ENCODE data around the gene PDZRN4. TPM values are rescaled to one million over a fixed set of nuclear protein-coding genes. Genes with fewer than 3 reads are reported as not detected.
"Not testable (repeated sequence)": the region's sequence is repeated elsewhere in the genome, so short reads cannot be mapped to it uniquely, and the experiment has no call there.

The PDZRN4 gene
- total RNA-seq, 1 experiment from 2014 or later = not detected

DNA sequence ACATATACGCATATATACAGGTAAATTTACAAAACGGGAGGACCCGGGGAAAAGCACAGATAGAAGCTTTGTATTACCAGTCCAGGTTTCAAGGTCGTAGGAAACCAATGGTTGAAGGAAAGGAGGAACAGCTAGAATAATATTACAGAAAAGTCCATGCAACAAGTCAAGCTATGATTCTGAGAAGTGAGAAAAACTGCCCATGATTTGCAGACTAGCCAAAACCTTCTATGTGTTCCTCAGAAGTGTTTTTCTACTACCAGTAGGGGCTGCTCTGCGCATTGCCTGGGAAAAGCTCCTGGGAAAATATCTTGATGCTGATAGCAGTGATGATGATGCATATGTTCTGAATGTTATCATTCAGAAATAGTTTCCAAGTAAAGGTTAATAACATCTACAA, 2.2 kb downstream of the PDZRN4 start:
- TF ChIP-seq CTCF (IDR thresholded peaks at IDR 0.05; ENCODE audit: unreplicated experiment) = no peak
- no peaks in the 10 kb centered on the region for H3K9me3 Mint-ChIP-seq (ENCODE audit: low read depth, unreplicated experiment)
- peaks cover 15% of the 10 kb centered on the region for H3K27me3 Mint-ChIP-seq (ENCODE audit: unreplicated experiment)
- BruUV-seq (replicated peaks) = no TSS peak
- H3K4me1 Mint-ChIP-seq (ENCODE audit: low read depth, unreplicated experiment) = peaks cover 12% of the 10 kb centered on the region
- CTCF ChIA-PET = interaction anchor here (0.5 to 0.9 kb wide), 3 partner anchors 9 to 542 kb away, joined by 3 to 9 read pairs (median 4); no protein-coding TSS in a partner anchor
- no peak overlapping the region for H3K27ac Mint-ChIP-seq (ENCODE audit: unreplicated experiment)
- DNase-seq = peak; percentile 25
- no peak overlapping the region for H3K4me3 Mint-ChIP-seq (ENCODE audit: low read depth, unreplicated experiment)
- intact Hi-C loops (cut with micrococcal nuclease; ENCODE audit: unreplicated experiment) = no loop called here
- no peaks in the 10 kb centered on the region for H3K36me3 Mint-ChIP-seq (ENCODE audit: insufficient read depth, unreplicated experiment)

DNA sequence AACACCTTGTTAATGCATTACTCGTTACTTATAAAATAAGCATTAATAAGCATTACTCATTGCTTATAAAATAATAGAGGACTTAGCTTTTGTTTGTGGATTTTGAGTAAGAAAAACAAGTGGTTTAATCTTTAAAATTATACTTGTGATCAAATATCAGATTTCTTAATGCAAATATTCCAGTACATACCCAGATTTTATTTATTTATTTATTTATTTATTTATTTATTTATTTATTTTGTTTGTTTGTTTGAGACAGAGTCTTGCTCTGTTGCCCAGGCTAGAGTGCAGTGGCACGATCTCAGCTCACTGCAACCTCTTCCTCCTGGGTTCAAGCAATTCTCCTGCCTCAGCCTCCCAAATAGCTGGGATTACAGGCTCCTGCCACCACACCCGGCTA, 3.4 kb downstream of the PDZRN4 start:
- H3K27ac Mint-ChIP-seq (ENCODE audit: unreplicated experiment); CTCF ChIA-PET; H3K4me3 Mint-ChIP-seq (ENCODE audit: low read depth, unreplicated experiment); BruUV-seq (replicated peaks); H3K9me3 Mint-ChIP-seq (ENCODE audit: low read depth, unreplicated experiment); DNase-seq; intact Hi-C loops (cut with micrococcal nuclease; ENCODE audit: unreplicated experiment); H3K36me3 Mint-ChIP-seq (ENCODE audit: insufficient read depth, unreplicated experiment): not testable (repeated sequence)
- peaks cover 15% of the 10 kb centered on the region for H3K27me3 Mint-ChIP-seq (ENCODE audit: unreplicated experiment)
- H3K4me1 Mint-ChIP-seq (ENCODE audit: low read depth, unreplicated experiment) = peaks cover 12% of the 10 kb centered on the region

DNA sequence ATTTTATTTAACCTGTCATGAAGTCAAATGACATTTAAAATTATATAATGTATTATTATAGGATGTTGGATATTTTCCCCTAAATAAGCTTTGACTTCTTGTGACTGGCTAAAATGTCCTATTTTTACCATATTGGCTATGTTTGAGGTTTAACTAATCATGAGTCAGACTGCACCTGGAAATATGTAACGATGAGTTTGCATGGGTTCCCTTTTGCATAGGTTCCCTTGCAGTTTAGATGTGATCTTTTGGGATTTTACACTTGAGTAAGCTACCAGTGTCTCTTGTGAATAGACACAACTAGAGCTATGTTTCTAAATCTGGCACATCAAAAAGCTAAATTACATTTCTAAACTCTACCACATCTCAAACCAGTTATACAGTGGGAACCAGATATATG, 5.2 kb downstream of the PDZRN4 start:
- no peaks in the 10 kb centered on the region for H3K36me3 Mint-ChIP-seq (ENCODE audit: insufficient read depth, unreplicated experiment)
- no peak for TF ChIP-seq CTCF (IDR thresholded peaks at IDR 0.05; ENCODE audit: unreplicated experiment)
- H3K27me3 Mint-ChIP-seq (ENCODE audit: unreplicated experiment) = peaks cover 15% of the 10 kb centered on the region
- BruUV-seq (replicated peaks) = no TSS peak
- H3K27ac Mint-ChIP-seq (ENCODE audit: unreplicated experiment) = no peak overlapping the region
- intact Hi-C loops (cut with micrococcal nuclease; ENCODE audit: unreplicated experiment) = no loop called here
- CTCF ChIA-PET = no interaction called here
- H3K4me3 Mint-ChIP-seq (ENCODE audit: low read depth, unreplicated experiment) = no peak overlapping the region
- DNase-seq = no peak
- no peaks in the 10 kb centered on the region for H3K9me3 Mint-ChIP-seq (ENCODE audit: low read depth, unreplicated experiment)
- H3K4me1 Mint-ChIP-seq (ENCODE audit: low read depth, unreplicated experiment) = peaks cover 12% of the 10 kb centered on the region

DNA sequence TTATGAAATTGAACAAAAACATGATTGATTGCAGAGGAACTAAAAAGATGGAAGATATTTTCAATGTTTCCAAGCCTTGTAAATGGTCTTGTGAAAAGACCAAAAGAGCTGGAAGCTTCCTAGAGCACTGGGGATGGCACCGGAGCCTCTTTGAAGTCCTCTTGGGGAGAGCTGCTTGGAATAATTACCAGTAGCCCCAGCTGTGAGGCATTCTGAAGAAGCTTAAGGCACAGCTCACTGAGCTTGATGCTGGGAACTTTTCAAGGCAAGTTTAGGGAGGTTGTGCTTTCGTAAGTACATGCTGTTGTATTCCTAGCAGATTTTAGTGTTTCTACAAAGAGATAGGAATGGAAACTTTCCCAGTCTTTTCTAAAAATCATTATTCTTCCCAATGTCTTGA, 13.9 kb downstream of the PDZRN4 start:
- TF ChIP-seq CTCF (IDR thresholded peaks at IDR 0.05; ENCODE audit: unreplicated experiment) = no peak
- DNase-seq = no peak
- intact Hi-C loops (cut with micrococcal nuclease; ENCODE audit: unreplicated experiment) = no loop called here
- H3K27ac Mint-ChIP-seq (ENCODE audit: unreplicated experiment) = no peak overlapping the region
- H3K36me3 Mint-ChIP-seq (ENCODE audit: insufficient read depth, unreplicated experiment) = no peaks in the 10 kb centered on the region
- no peak overlapping the region for H3K4me3 Mint-ChIP-seq (ENCODE audit: low read depth, unreplicated experiment)
- H3K27me3 Mint-ChIP-seq (ENCODE audit: unreplicated experiment) = no peaks in the 10 kb centered on the region
- CTCF ChIA-PET = no interaction called here
- H3K4me1 Mint-ChIP-seq (ENCODE audit: low read depth, unreplicated experiment) = peaks cover 12% of the 10 kb centered on the region
- BruUV-seq (replicated peaks) = no TSS peak
- H3K9me3 Mint-ChIP-seq (ENCODE audit: low read depth, unreplicated experiment) = peaks cover 3% of the 10 kb centered on the region

DNA sequence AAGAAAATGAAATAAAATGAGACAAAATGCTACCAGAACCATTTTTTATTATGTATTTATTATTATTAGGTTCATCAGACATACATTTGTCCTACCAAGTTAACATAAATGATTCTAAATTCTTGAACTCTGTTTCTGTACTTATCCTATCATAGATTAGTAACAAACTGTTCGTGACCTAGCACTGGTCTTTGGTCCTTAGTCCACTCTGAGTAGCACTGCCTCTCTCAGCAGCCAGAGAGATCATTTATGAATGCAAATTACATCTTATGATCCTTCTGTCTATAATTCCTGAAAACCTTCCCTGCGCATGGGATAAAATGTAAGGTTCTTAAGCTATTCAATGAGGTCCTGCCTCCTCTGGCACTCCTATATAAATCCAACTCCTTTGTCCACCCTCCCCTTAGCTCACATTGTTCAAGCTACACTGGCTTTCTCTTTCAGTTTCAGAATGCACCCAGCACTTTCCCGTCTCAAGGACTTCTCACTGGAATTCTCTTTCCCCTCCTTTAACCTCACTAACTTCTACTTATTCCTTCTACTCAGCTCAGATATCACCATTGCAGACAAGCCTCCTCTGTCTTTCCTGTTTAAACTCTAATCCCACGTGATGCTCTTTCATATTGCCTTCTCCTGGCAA, 17.1 kb downstream of the PDZRN4 start:
- peaks cover 3% of the 10 kb centered on the region for H3K9me3 Mint-ChIP-seq (ENCODE audit: low read depth, unreplicated experiment)
- H3K4me3 Mint-ChIP-seq (ENCODE audit: low read depth, unreplicated experiment) = peak overlapping the region; percentile 36
- CTCF ChIA-PET = no interaction called here
- H3K27ac Mint-ChIP-seq (ENCODE audit: unreplicated experiment) = peak overlapping the region; percentile 7
- no peak for TF ChIP-seq CTCF (IDR thresholded peaks at IDR 0.05; ENCODE audit: unreplicated experiment)
- DNase-seq = peak; percentile 4
- no peaks in the 10 kb centered on the region for H3K27me3 Mint-ChIP-seq (ENCODE audit: unreplicated experiment)
- H3K4me1 Mint-ChIP-seq (ENCODE audit: low read depth, unreplicated experiment) = peaks cover 12% of the 10 kb centered on the region
- intact Hi-C loops (cut with micrococcal nuclease; ENCODE audit: unreplicated experiment) = no loop called here
- BruUV-seq (replicated peaks) = no TSS peak
- no peaks in the 10 kb centered on the region for H3K36me3 Mint-ChIP-seq (ENCODE audit: insufficient read depth, unreplicated experiment)
